Measurements from ENCODE around the gene ZNF777. TPM values are rescaled to one million over a fixed set of nuclear protein-coding genes. Genes with fewer than 3 reads are reported as not detected.

Gene ZNF777
- total RNA-seq, 1 experiment from 2014 or later = 12.0 TPM

- Mint-ChIP-seq H3K9me3 (no peaks in the 10 kb centered on the region), H3K36me3 (peaks cover 6% of the 10 kb centered on the region; the same call in 1 of the 2 replicates), H3K27ac (no peak overlapping the region), H3K27me3 (ENCODE audit: low read depth) (no peaks in the 10 kb centered on the region; the same call in 1 of the 2 replicates), H3K4me1 (no peaks in the 10 kb centered on the region), H3K4me3 (no peak overlapping the region)
- DNase-seq (ENCODE audit: low spot score) = no peak
- ATAC-seq = no peak
- CTCF ChIA-PET = interaction anchor here (1.0 to 1.5 kb wide), 4 partner anchors 9 to 231 kb away, joined by 3 to 9 read pairs (median 4); no protein-coding TSS in a partner anchor
- POLR2A ChIA-PET = no interaction called here
- TF ChIP-seq USF1 (CRISPR knock-in tag; IDR thresholded peaks at IDR 0.05) (no peak), ZNF532 (CRISPR knock-in tag; IDR thresholded peaks at IDR 0.05; ENCODE audit: borderline replicate concordance) (no peak), NR3C1 (CRISPR knock-in tag; conservative IDR thresholded peaks at IDR 0.05; ENCODE audit: low read depth) (no peak), ZNF281 (CRISPR knock-in tag; IDR thresholded peaks at IDR 0.05) (no peak), ZNF423 (CRISPR knock-in tag; IDR thresholded peaks at IDR 0.05) (no peak), NFATC4 (CRISPR knock-in tag; IDR thresholded peaks at IDR 0.05) (no peak), ZNF317 (CRISPR knock-in tag; IDR thresholded peaks at IDR 0.05; ENCODE audit: borderline replicate concordance, low read depth) (no peak), SOX15 (CRISPR knock-in tag; IDR thresholded peaks at IDR 0.05) (no peak), E2F4 (CRISPR knock-in tag; IDR thresholded peaks at IDR 0.05; ENCODE audit: borderline replicate concordance, low read depth) (no peak), FOXP1 (CRISPR knock-in tag; IDR thresholded peaks at IDR 0.05; ENCODE audit: borderline replicate concordance) (no peak)
These were observed 29.3 kb downstream of the ZNF777 start for GRCh38 chr7:149431486-149432120.

GRCh38 chr7:149430192-149430591 lies 30.7 kb downstream of the ZNF777 start:
- ChIA-PET CTCF (interaction anchor here (1.4 kb wide), 1 partner anchor 168 kb away, joined by 3 read pairs; the partner anchor contains the start of gene ZNF783), POLR2A (no interaction called here)
- ATAC-seq (no peak), DNase-seq (ENCODE audit: low spot score) (no peak)
- Mint-ChIP-seq H3K4me3 (no peak overlapping the region), H3K9me3 (no peaks in the 10 kb centered on the region), H3K36me3 (peaks cover 6% of the 10 kb centered on the region; the same call in 1 of the 2 replicates), H3K4me1 (no peaks in the 10 kb centered on the region), H3K27me3 (ENCODE audit: low read depth) (no peaks in the 10 kb centered on the region; the same call in 1 of the 2 replicates), H3K27ac (no peak overlapping the region)
- no peak for TF ChIP-seq NFYB (CRISPR knock-in tag; conservative IDR thresholded peaks at IDR 0.05; ENCODE audit: low read depth)
- TF ChIP-seq IRF2 (CRISPR knock-in tag; IDR thresholded peaks at IDR 0.05; ENCODE audit: borderline replicate concordance, low read depth) = no peak
- no peak for TF ChIP-seq ATF6 (CRISPR knock-in tag; IDR thresholded peaks at IDR 0.05)
- TF ChIP-seq ZNF512 (CRISPR knock-in tag; IDR thresholded peaks at IDR 0.05; ENCODE audit: borderline replicate concordance) = no peak
- no peak for TF ChIP-seq AFF4 (CRISPR knock-in tag; IDR thresholded peaks at IDR 0.05; ENCODE audit: borderline replicate concordance)
- no peak for TF ChIP-seq ESRRA (CRISPR knock-in tag; IDR thresholded peaks at IDR 0.05; ENCODE audit: borderline replicate concordance)
- TF ChIP-seq ZNF121 (CRISPR knock-in tag; IDR thresholded peaks at IDR 0.05) = no peak

All from WTC11 (cell line).